Measurements from ENCODE around the gene FGF1.
"Not testable (repeated sequence)": the region's sequence is repeated elsewhere in the genome, so short reads cannot be mapped to it uniquely, and the experiment has no call there.

Gene FGF1

GRCh38 chr5:142668336-142668735 is 17.6 kb downstream of the FGF1 start:
- no peak for DNase-seq (ENCODE audit: low spot score)

DNA sequence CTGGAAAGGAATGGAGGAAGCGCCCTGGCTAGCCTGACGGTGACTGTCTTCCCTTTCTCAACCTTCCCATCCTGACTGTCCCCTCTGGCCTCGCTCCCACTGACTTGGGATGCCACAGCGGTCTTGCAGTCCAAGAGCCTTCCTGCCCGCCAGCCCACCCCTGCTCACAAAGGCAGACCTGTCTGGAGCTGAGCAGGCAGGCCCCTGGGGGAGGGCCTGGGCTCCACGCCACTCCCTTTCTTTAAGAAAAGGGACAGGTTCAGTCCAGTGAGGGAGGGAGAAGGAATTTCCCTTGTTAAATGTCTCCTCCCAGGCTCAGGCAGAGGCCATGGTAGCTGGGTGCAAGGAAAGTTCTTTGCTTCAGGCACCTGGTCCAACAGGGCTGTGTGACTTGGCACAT is 18.1 kb downstream of the FGF1 start:
- no peak for DNase-seq (ENCODE audit: low spot score)

- DNase-seq (ENCODE audit: low spot score): no peak
Observed at GRCh38 chr5:142664636-142665035, 21.3 kb downstream of the FGF1 start.

GRCh38 chr5:142664067-142664466 is 21.8 kb downstream of the FGF1 start:
- no peak for DNase-seq (ENCODE audit: low spot score)

DNA sequence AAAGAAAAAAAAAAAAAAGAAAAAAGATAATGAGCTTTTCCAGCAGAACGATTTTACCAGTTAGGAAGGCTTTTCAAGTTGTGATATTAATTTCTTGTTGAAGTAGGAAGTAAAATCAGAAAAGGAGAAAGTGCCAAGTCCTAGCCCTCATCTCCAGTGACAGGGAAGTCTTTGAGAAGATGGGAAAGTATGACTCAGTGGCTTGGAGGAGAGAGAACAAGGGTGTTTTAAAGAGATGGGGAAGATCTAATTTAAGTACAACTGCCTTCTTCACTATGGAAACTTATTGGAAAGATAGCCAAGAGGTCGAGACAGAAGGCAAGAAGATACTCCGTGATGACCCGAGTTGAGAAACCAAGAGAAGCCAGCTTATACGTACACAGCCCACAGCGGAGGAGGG is 22.6 kb downstream of the FGF1 start:
- no peak for DNase-seq (ENCODE audit: low spot score)

DNA sequence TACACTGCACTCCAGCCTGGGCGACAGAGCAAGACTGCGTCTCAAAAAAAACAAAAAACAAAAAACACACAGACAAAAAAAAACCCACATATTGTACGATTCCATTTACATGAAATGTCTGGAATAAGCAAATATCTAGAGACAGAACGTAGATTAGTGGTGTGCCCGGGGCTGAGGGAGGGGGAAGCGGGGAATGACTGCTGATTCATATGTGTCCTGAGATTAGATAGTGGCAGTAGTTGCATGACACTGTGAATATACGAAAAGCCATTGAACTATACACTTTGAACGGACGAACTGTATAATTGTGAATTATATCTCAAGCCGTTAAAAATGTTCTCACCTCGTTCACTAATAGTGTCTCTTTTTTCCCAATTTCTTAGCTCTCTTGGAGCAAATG is 23.9 kb downstream of the FGF1 start:
- DNase-seq (ENCODE audit: low spot score): no peak

GRCh38 chr5:142661143-142661542 is 24.7 kb downstream of the FGF1 start:
- no peak for DNase-seq (ENCODE audit: low spot score)

- no peak for DNase-seq (ENCODE audit: low spot score)
Observed at GRCh38 chr5:142660731-142661130, 25.2 kb downstream of the FGF1 start.

- no peak for DNase-seq (ENCODE audit: low spot score)
Observed at GRCh38 chr5:142660196-142660595, 25.7 kb downstream of the FGF1 start.

- DNase-seq (ENCODE audit: low spot score): no peak
Observed at GRCh38 chr5:142659405-142659804, 26.5 kb downstream of the FGF1 start.

DNA sequence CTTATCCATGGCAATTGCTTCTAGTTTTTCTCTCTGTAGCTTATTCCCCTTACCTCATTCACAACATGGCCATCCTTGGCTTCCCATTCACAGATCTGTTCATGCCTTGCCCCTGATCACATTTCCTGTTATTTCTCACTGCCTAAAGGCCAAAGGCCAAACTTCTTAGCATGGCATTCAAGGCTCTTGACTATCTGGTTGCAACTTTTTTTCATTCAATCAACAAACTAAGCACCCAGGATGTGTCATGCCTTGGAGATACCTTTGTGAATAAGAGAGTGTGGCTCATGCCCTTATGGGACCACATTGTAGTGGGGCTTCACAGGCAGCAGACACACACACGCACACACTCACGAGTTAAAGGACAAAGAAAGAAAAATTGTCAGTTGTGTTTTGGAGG is 27.6 kb downstream of the FGF1 start:
- no peak for DNase-seq (ENCODE audit: low spot score)

DNA sequence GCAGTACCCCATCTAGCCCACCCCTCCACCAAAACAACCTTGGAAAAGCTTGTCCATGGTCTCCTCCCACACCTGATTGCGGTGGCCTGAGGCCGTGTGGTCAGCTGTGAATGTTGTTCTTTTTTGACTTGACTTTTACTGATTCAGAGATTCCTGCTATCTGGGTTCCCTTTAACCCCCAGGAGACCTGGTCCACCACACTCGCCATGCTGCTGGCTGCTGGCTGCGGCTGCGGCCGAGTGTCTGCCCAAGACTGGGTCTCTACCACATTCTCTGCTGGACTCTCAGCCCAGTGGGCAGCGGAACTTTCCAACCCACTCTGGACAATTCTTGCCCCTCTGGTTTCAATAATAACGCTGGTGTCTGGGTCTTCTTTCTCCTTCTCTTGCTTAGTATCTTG is 28.4 kb downstream of the FGF1 start:
- no peak for DNase-seq (ENCODE audit: low spot score)

DNA sequence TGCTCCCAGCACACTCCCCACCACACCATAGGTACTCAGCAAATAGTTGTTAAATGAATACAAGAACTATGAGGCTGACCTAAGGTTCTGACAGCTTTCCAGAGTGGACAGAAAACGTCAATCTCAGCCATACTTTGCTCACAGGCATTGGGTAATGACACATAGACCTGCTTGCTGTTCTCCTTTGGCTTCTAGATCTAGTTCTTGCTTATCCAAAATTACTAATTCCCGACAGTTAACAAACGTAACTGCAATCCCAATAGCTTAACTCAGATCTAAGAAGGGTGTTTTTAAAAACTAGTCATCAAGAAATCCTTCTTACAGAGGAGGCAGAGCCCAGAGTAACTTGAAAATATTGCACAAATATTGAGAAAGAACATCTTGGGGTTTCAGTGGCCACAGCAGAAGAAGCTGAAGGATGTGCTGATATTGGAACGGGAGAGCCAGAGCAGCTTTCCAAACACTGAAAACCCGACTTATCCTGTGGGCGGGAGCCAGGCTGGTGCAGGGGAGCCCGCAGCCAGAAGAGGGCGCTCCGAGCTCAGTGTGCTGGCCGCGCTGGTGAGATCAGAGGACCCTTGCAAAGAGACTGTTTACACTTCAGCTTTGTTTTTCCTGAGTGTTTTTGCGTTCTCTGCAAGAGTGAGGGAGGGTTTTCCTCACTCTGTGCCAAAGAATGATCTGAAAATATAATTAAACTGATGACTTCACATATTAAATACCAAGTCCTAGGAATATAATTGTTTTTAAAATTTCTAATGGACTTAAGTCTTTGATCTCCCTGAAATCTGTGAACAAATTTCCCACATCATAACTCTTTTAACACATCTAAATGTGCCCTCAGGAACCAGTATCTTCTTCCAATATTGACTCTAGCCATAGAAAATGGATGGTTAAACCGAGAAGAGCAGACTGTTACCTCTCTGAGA is 30.3 kb downstream of the FGF1 start:
- DNase-seq (ENCODE audit: low spot score): peak; percentile 88

- peak; percentile 60 for DNase-seq (ENCODE audit: low spot score)
Observed at GRCh38 chr5:142654578-142655058, 31.3 kb downstream of the FGF1 start.

GRCh38 chr5:142653321-142653720 is 32.6 kb downstream of the FGF1 start:
- DNase-seq (ENCODE audit: low spot score): no peak

GRCh38 chr5:142652563-142652962 is 33.3 kb downstream of the FGF1 start:
- no peak for DNase-seq (ENCODE audit: low spot score)

DNA sequence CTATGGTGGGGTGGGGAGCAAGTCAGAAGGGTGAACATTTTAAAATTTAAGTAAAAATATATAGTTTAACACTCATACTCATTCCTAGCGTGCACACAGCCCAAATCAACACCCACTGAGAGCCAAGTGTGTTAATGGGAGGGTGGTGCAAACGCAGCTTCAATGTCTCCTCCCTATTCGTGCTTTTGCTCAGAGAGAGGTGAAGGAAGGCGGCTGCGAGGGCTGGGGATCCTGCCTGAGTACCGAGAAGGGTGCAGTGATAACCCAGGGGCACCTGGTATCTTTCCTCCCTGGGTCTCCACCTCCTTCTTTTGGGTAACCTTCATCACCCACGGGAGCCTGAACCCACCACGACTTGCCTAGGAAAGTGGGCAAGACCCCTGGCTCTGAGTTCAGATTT is 35.0 kb downstream of the FGF1 start:
- no peak for DNase-seq (ENCODE audit: low spot score)

DNA sequence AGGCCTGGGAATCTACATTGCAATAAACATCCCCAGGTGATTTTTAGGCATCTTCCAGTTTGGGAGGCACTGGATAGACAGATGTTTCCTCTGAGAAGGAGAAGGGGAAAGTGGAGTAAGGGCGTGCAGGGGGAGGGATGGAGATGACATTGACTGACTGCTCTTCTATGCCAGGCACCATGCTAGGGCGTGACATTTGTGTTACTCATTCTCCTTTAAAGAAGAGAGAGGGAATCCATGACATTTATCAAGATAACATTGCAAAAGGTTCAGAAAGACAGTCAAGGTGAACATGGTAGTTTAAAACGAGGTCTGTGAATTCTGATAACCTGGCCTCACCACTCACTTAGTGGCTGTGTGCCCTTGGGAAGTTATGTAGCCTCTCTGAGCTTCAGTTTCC is 35.8 kb downstream of the FGF1 start:
- no peak for DNase-seq (ENCODE audit: low spot score)

DNA sequence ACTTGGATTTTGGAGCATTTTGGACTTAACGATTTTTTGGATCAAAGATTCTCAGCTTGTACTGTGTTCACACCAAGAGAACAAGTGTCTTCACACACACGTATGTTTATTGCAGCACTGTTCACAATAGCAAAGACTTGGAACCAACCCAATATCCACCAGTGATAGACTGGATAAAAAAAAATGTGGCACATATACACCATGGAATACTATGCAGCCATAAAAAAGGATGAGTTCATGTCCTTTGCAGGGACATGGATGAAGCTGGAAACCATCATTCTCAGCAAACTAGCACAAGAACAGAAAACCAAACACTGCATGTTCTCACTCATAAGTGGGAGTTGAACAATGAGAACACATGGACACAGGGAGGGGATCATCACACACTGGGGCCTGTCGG is 37.8 kb downstream of the FGF1 start:
- not testable (repeated sequence) for DNase-seq (ENCODE audit: low spot score)

DNA sequence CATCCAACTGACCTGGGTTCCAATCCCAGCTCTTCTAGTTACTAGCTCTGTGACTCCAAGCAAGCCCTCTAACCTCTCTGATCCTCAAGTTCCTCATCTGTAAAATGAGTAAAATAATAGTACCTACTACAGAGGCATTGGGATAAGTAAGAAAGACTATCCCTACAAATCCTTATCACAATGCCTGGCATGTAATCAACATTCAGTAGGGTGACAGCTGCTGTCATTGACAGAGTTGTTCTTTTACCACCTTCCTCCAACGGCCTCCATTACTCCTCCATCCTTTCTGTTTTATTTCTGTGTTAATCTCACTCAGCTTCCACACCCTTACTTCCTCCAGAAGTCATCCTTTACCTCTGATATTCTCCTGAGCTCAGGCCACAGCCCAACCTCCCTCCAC is 40.4 kb downstream of the FGF1 start:
- no peak for DNase-seq (ENCODE audit: low spot score)

- no peak for DNase-seq (ENCODE audit: low spot score)
Observed at GRCh38 chr5:142644640-142645361, 41.1 kb downstream of the FGF1 start.

GRCh38 chr5:142644127-142644526 is 41.8 kb downstream of the FGF1 start:
- no peak for DNase-seq (ENCODE audit: low spot score)

GRCh38 chr5:142643634-142644033 is 42.3 kb downstream of the FGF1 start:
- no peak for DNase-seq (ENCODE audit: low spot score)

All from cerebellar cortex (tissue), 1 donor.